Measurements from ENCODE around the gene CPS1. TPM values are rescaled to one million over a fixed set of nuclear protein-coding genes. Genes with fewer than 3 reads are reported as not detected.

CPS1 gene
- total RNA-seq, 2 donors from 2014 or later = 2.7 to 5.5 TPM

DNA sequence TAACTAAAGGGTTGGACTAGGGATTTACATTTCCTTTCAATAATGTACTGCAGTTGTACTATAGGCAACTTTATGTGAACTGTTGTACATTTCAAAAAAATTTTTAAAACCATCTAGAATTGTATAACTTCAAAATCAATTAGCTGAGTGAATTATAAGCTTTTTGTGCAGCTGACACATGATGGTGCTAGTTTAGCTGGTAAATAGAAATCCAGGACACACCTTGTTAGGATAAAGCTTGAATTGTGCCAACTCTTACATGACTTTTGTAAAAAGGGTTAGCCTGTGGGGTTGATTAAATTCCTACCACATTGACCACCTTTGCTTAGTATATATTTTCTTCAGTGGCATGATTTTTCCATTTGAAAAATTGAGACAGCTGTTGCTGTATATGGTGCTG is 104.4 kb downstream of the CPS1 start:
- no peak for DNase-seq (ENCODE audit: low spot score)
- intact Hi-C loops (cut with DNase I) = no loop called here

GRCh38 chr2:210662560-210662959 is 106.2 kb downstream of the CPS1 start:
- intact Hi-C loops (cut with DNase I) = no loop called here
- no peak for DNase-seq (ENCODE audit: low spot score)

DNA sequence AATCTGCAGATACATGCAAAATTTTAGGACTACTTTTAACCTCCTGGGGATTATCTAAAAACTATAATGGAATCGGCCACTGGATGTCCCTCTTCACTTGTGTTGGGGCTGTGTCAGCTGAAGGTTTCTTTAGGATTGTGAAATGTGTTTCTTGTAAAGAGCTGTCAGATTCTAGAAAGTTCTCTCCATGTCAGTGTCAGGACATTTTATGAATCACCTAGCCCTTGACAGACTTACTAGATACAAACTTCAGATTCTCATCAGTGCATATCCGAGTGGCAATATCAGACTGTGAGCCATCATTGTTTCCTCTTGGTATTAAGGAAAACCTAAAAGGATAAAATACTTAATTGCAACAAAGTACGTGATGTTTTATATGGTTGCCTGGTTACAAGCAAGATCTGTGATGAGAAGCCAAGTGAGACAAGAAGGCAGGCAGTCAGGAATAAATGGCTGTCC is 107.3 kb downstream of the CPS1 start:
- DNase-seq (ENCODE audit: low spot score) = no peak
- intact Hi-C loops (cut with DNase I) = no loop called here

DNA sequence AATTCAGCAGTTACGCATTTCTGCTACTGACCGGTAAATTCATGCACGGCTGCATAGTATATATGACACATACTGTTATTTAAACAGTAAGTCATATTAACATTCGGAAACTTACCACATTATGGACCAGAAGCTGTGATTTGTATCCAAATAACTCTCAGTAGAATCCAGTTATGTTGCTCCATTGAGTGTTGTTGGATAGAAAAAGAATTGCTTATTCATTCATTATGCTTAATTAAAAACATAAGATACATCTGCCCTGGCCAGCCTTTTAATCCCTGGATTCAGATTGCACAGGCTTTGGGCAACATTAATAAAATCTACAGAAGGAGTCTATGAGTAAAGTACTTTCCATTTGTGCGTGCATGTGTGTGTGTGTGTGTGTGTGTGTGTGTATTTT is 111.3 kb downstream of the CPS1 start:
- intact Hi-C loops (cut with DNase I) = no loop called here
- no peak for DNase-seq (ENCODE audit: low spot score)

- intact Hi-C loops (cut with DNase I) = no loop called here
- no peak for DNase-seq (ENCODE audit: low spot score)
These were observed 114.7 kb downstream of the CPS1 start for GRCh38 chr2:210671065-210671464.

DNA sequence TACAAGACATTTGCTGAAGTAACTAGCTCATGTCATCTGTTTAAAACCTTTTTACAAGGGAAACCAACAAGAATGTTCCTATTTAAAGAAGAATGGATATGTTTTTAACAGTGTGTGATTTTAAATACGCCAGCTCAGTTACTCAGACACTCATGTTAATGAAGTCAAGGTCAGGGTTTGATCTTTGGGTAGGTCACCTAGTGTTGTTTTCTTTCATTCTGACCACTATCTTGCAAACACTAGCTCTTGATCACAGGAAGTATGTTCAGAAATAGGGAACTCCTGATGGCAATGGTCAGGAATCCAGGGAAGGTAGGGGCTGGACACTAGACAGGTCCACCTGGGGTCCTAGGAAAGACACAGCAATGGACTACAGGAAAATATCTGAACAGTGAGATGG is 116.7 kb downstream of the CPS1 start:
- DNase-seq (ENCODE audit: low spot score) = no peak
- intact Hi-C loops (cut with DNase I) = no loop called here

GRCh38 chr2:210676067-210676466 is 119.7 kb downstream of the CPS1 start:
- no peak for DNase-seq (ENCODE audit: low spot score)
- intact Hi-C loops (cut with DNase I) = no loop called here

DNA sequence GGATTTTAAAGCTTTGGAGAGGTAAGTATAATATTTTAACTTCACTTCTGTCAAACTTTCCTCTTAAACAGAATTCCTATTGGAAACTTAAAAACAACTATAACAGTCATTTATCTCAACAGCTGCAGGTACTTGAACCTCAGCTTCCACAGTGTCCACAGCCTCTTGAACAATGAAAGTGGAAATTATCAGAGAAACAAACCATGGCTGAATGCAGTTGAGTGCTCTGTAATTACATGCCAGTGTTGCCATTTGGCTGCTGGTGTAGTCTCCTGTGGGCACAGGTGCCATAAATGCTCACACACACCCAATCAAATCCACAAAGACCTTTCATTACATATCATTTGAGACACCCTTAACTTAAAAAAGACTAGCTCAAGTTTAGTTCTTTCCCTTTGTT is 125.1 kb downstream of the CPS1 start:
- no peak for DNase-seq (ENCODE audit: low spot score)
- intact Hi-C loops (cut with DNase I) = no loop called here

DNA sequence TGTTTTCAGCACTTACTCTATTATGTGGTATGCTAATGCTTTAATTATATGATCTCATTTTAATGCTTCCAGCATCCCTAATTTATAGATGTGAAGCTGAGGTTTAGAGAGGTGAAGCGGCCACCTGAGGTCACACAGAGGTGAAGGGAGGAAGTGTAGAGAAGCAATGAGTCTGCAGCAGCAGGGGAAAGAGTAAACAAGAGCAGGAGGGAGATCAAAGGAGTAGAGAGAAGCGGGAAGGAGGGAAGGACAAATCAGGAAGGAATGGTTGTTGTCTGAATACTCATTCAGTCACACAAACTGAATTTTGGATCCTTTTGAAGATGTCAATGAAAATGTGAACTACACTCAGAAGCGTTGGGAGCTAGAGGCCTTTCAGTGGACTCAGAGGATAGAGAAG is 130.0 kb downstream of the CPS1 start:
- intact Hi-C loops (cut with DNase I) = no loop called here

DNA sequence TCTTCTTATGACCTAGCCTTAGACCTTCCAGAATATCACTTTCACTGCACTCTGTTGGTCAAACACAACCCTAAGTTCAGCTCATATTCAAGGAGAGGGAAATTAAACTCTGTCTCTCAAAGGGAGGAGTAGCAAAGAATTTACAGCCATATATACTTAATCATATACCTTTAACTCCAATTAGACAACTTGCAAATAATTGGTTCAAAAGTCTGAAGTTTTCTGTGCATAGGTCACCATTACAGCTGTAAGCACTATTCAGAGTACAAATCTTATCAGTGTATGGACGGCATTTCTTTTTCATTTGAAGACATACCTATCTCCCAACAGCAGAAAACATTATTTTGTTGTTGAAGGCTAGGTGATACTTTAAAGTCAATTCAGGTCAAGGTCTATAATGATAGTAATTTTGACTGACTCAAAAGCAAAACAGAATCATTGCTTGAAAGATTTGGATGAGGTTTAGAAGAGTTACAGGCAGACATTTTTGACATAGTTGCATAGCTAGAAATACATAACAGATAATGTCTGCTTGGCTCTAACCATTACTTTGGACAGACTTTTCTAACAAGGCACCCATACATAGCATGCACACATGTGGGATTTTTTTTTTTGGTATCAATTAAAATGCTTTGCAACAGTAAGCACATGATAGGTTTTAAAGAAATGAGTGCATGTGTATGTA is 131.5 kb downstream of the CPS1 start:
- DNase-seq (ENCODE audit: low spot score) = no peak
- intact Hi-C loops (cut with DNase I) = no loop called here

More for the DNA sequence above, 130.0 kb downstream of the CPS1 start:
- no peak for DNase-seq (ENCODE audit: low spot score)

DNA sequence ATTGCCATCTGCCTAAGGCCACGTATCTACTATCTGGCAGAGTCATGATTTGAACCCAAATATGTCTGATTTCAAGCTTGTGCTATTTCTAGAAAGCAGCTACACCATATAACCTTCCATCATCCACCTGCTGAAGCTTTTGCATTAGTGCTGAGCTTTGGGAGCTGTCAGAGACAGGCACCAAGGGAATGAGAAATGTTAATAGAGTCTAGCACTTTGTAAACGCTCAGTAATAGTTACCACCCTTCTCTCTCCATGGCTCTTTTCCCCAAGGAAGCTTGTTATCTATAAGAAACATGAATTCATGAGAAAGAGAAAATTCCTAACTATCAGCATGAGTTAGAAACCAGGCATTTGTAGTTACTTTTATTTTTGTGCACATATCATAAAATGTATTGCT is 151.5 kb downstream of the CPS1 start:
- intact Hi-C loops (cut with DNase I) = no loop called here
- no peak for DNase-seq (ENCODE audit: low spot score)

- no peak for DNase-seq (ENCODE audit: low spot score)
- intact Hi-C loops (cut with DNase I) = no loop called here
These were observed 156.7 kb downstream of the CPS1 start for GRCh38 chr2:210713122-210713521.

GRCh38 chr2:210715560-210716082 is 159.2 kb downstream of the CPS1 start:
- intact Hi-C loops (cut with DNase I) = no loop called here
- DNase-seq (ENCODE audit: low spot score) = no peak

- intact Hi-C loops (cut with DNase I) = no loop called here
- DNase-seq (ENCODE audit: low spot score) = no peak
These were observed 162.1 kb downstream of the CPS1 start for GRCh38 chr2:210718503-210718902.

- no peak for DNase-seq (ENCODE audit: low spot score)
These were observed 165.7 kb downstream of the CPS1 start for GRCh38 chr2:210722092-210722491.

DNA sequence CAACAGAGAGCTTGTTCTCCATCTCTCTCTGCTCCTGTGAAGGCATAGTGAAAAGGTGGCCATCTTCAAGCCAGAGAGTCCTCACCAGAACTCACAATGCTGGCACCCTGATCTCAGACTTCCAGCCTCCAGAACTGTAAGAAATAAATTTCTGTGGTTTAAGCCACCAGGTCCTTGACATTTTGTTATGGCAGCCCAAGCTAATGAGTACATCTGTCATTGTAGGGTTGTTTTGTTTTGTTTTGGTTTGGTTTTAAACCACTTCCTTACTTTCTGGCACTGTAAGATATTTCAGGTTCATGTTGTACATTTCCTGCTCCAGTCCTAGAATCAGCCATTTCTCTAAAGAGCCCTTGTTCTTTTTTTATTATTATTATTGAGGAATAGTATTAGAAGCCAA is 171.2 kb downstream of the CPS1 start:
- no peak for DNase-seq (ENCODE audit: low spot score)
- intact Hi-C loops (cut with DNase I) = no loop called here

More at GRCh38 chr2:210722092-210722491, 165.7 kb downstream of the CPS1 start:
- intact Hi-C loops (cut with DNase I) = no loop called here

Other genes with a start within 250 kb of the CPS1 start
- not detected for gene MYL1, start 241.4 kb upstream of the CPS1 start, total RNA-seq
- gene LANCL1, start 79.8 kb upstream of the CPS1 start, total RNA-seq = 10 to 100 TPM; 36.8 to 42.0 TPM